ENCODE results near the gene CIDEB. TPM values are rescaled to one million over a fixed set of nuclear protein-coding genes. Genes with fewer than 3 reads are reported as not detected.

Gene CIDEB
- total and polyA plus RNA-seq, 2 of the 13 experiments (the other 11 are each of a cell fraction or from before 2014, with no cell fraction given): 35.8 to 110 TPM

GRCh38 chr14:24310265-24310645 is 2.5 kb upstream of the CIDEB start (continued):
- TF ChIP-seq ZNF768 (CRISPR knock-in tag; IDR thresholded peaks at IDR 0.05) (no peak), PHF21A (CRISPR knock-in tag; IDR thresholded peaks at IDR 0.05) (no peak), MZF1 (CRISPR knock-in tag; IDR thresholded peaks at IDR 0.05; ENCODE audit: borderline replicate concordance) (no peak), E2F5 (CRISPR knock-in tag; conservative IDR thresholded peaks at IDR 0.05) (no peak), NFE2 (CRISPR knock-in tag; IDR thresholded peaks at IDR 0.05) (no peak), MTF2 (CRISPR knock-in tag; IDR thresholded peaks at IDR 0.05; ENCODE audit: borderline replicate concordance) (no peak), RNF219 (CRISPR knock-in tag; IDR thresholded peaks at IDR 0.05) (no peak), RORA (CRISPR knock-in tag; IDR thresholded peaks at IDR 0.05) (no peak), ZNF780A (CRISPR knock-in tag; IDR thresholded peaks at IDR 0.05) (no peak), HNRNPLL (IDR thresholded peaks at IDR 0.05; ENCODE audit: low read depth, low read length, poor library complexity, severe bottlenecking) (no peak), FOXK2 (IDR thresholded peaks at IDR 0.05) (no peak), KDM5B (CRISPR knock-in tag; IDR thresholded peaks at IDR 0.05; ENCODE audit: borderline replicate concordance) (peak; percentile 38; the same call in 1 of the 2 replicates), HNF4A (CRISPR knock-in tag; IDR thresholded peaks at IDR 0.05) (no peak), NRL (CRISPR knock-in tag; IDR thresholded peaks at IDR 0.05; ENCODE audit: borderline replicate concordance) (peak; percentile 25; the same call in 1 of the 2 replicates), POLR2AphosphoS2 (IDR thresholded peaks at IDR 0.05; ENCODE audit: low read depth, low read length) (0 out of 2 replicates have a peak, but pooled peaks have one; percentile 58), PLRG1 (conservative IDR thresholded peaks at IDR 0.05) (no peak), IKZF4 (CRISPR knock-in tag; IDR thresholded peaks at IDR 0.05; ENCODE audit: borderline replicate concordance, low read depth, not compliant biosample characterization) (no peak), NR2F1 (CRISPR knock-in tag; IDR thresholded peaks at IDR 0.05) (no peak), ZNF891 (CRISPR knock-in tag; IDR thresholded peaks at IDR 0.05) (peak; percentile 39; the same call in 1 of the 2 replicates), ZNF564 (CRISPR knock-in tag; IDR thresholded peaks at IDR 0.05) (no peak), EP300 (IDR thresholded peaks at IDR 0.05; ENCODE audit: low read depth in 2 of 2, low read length in 2 of 2) (no peak), EP300 (CRISPR knock-in tag; IDR thresholded peaks at IDR 0.05; ENCODE audit: borderline replicate concordance) (no peak)
- TF ChIP-seq, protein P1, sequence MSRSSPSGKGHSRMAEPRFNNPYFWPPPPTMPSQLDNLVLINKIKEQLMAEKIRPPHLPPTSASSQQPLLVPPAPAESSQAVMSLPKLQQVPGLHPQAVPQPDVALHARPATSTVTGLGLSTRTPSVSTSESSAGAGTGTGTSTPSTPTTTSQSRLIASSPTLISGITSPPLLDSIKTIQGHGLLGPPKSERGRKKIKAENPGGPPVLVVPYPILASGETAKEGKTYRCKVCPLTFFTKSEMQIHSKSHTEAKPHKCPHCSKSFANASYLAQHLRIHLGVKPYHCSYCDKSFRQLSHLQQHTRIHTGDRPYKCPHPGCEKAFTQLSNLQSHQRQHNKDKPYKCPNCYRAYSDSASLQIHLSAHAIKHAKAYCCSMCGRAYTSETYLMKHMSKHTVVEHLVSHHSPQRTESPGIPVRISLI (CRISPR knock-in tag; IDR thresholded peaks at IDR 0.05; ENCODE audit: borderline replicate concordance): no peak
- TF ChIP-seq, protein P2, sequence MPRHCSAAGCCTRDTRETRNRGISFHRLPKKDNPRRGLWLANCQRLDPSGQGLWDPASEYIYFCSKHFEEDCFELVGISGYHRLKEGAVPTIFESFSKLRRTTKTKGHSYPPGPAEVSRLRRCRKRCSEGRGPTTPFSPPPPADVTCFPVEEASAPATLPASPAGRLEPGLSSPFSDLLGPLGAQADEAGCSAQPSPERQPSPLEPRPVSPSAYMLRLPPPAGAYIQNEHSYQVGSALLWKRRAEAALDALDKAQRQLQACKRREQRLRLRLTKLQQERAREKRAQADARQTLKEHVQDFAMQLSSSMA (CRISPR knock-in tag; IDR thresholded peaks at IDR 0.05): no peak

Data from HepG2 (cell line).